ENCODE measurements around the gene LEFTY1. TPM values are rescaled to one million over a fixed set of nuclear protein-coding genes. Genes with fewer than 3 reads are reported as not detected.
A peak's percentile ranks its signal among the peaks of the same experiment; 100 is the strongest.

The LEFTY1 gene
- total and polyA plus RNA-seq, 2 experiments from 2014 or later: 0.83 TPM; not detected in 1

DNA sequence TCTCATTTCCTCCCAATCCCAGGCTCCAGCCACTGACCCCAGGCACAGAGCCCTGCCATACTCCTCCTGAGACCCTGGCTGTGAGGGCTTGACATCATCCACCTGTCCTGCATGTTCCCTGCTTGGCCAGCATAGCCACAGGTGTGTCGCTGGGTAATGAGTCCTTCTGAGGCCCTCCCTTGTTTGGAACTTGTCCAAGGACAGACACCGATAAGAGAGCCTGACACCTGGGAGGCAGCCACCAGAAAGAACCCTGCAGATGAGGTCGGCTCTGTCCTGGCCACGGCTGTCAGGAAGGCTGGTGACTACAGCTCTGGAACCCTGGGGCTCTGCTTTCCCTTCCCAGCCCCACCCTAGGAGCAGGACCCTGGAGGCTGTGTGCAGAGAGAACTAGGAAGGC lies 41.3 kb downstream of the LEFTY1 start:
- TF ChIP-seq, protein P1, sequence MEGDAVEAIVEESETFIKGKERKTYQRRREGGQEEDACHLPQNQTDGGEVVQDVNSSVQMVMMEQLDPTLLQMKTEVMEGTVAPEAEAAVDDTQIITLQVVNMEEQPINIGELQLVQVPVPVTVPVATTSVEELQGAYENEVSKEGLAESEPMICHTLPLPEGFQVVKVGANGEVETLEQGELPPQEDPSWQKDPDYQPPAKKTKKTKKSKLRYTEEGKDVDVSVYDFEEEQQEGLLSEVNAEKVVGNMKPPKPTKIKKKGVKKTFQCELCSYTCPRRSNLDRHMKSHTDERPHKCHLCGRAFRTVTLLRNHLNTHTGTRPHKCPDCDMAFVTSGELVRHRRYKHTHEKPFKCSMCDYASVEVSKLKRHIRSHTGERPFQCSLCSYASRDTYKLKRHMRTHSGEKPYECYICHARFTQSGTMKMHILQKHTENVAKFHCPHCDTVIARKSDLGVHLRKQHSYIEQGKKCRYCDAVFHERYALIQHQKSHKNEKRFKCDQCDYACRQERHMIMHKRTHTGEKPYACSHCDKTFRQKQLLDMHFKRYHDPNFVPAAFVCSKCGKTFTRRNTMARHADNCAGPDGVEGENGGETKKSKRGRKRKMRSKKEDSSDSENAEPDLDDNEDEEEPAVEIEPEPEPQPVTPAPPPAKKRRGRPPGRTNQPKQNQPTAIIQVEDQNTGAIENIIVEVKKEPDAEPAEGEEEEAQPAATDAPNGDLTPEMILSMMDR (IDR thresholded peaks at IDR 0.05; ENCODE audit: low read depth, low read length): no peak

DNA sequence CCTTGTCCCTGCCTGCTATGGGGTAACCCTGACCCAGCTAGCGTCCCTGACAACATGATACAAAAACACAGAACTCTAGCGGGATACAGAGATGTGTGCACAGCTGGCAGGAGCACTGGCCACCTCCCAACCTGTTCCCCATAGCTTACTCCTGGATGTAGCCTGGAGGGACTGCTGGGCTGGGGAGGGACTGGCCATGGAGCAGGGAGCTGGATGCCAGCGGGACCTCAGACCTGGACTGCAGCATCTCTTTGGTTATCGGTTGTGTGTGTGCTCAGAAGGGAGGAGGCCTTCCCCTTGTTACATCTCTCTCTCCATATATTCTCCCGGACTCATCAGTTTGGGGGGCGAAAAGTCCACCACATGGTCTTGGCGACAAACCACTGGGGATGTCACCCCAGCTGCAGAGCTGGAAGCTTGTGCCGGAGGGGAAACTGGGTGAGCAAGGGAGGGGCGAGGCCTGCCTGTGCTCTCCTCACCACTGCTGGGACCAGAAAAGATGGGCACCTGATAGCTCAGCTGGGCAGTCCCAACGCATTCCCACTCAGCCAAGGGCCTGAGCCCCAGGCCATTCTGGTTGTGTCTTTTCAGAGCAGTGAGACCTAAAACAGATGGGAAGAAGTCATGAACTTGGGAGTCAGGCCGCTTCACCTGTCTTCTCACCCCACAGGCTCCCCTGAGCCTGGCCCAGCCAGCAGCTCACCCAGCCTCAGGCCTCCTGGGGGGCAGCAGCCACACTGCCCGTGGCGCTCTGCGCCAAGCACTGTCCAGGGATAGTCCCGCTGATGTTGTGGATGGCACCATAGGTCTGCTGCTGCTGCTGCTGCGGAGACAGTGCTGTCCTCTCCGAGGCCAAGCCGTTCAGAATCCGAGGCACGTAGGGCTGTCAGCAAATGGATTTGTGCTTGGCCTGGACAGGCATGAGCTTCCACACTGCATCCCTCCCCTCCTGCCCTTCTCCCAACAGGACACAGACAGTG lies 42.3 kb downstream of the LEFTY1 start:
- Histone ChIP-seq H3K9me3 (ENCODE audit: low read depth) (no peaks in the 10 kb centered on the region), H3K27me3 (no peaks in the 10 kb centered on the region), H3K36me3 (peaks cover 3% of the 10 kb centered on the region), H3K27ac (no peak overlapping the region), H3K4me1 (ENCODE audit: low read depth) (no peaks in the 10 kb centered on the region), H3K4me3 (no peak overlapping the region)
- TF ChIP-seq, protein P1 (IDR thresholded peaks at IDR 0.05; ENCODE audit: low read depth, low read length): no peak
- DNase-seq (ENCODE audit: low read depth in 1 of 2, low spot score in 1 of 2): no peak

More for the DNA sequence above, 41.3 kb downstream of the LEFTY1 start:
- Histone ChIP-seq H3K36me3 (peaks cover 8% of the 10 kb centered on the region), H3K27ac (no peak overlapping the region), H3K9me3 (ENCODE audit: low read depth) (no peaks in the 10 kb centered on the region), H3K27me3 (no peaks in the 10 kb centered on the region), H3K4me3 (no peak overlapping the region), H3K4me1 (ENCODE audit: low read depth) (no peaks in the 10 kb centered on the region)
- DNase-seq (ENCODE audit: low read depth in 1 of 2, low spot score in 1 of 2): no peak

DNA sequence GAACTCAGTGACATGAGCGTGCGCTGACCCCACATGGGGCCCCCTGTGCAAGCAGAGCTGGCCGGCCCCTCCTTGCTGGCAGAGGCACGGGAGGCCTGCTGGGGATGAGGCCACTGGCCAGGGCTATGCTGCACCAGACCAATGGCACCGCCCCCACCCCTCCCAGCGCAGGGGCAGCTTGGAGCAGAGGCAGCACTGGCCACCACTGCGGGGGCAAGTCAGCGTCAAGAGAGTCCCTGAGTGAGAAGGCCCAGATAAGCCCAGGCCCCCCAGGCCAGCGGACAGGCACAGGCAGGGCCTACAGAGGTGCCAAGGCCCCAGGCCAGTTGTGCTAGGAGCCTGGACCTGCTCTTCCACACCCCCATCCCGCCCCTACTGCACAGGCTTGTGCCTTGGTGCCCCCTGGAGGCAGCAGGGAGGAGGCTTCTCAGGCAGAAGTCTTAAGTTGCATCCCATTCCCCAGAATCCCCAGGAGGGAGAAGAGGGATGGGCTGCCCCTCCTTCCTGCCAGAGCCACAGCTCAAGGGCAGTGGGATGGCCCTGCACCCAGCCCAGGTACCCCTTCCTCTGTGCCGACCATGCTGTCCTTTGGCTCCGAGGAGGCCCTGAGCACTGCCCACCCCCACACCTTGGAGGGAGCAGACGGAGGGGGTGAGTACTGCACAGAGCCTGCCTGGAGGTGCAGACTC lies 43.2 kb downstream of the LEFTY1 start:
- no peak overlapping the region for H3K4me3 ChIP-seq
- no peak overlapping the region for H3K27ac ChIP-seq
- DNase-seq (ENCODE audit: low read depth in 1 of 2, low spot score in 1 of 2): peak; percentile 77 to 92
- peaks cover 3% of the 10 kb centered on the region for H3K36me3 ChIP-seq
- TF ChIP-seq, protein P1 (IDR thresholded peaks at IDR 0.05; ENCODE audit: low read depth, low read length): peak; percentile 85
- no peaks in the 10 kb centered on the region for H3K4me1 ChIP-seq (ENCODE audit: low read depth)
- no peaks in the 10 kb centered on the region for H3K9me3 ChIP-seq (ENCODE audit: low read depth)
- H3K27me3 ChIP-seq: no peaks in the 10 kb centered on the region

DNA sequence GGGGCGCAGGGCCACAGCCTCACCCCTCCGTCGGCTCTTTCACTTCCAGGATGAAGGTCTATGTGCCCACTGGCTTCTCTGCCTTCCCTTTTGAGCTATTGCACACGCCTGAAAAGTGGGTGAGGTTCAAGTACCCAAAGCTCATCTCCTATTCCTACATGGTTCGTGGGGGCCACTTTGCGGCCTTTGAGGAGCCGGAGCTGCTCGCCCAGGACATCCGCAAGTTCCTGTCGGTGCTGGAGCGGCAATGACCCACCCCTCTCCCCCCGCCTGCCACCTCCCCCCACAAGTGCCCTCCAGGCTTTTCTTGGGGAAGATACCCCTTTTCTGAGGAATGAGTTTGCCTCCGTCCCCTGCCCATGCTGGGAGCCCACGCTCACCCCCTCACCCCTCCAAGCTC lies 43.8 kb downstream of the LEFTY1 start:
- no peak overlapping the region for H3K4me3 ChIP-seq
- peaks cover 3% of the 10 kb centered on the region for H3K36me3 ChIP-seq
- H3K4me1 ChIP-seq (ENCODE audit: low read depth): no peaks in the 10 kb centered on the region
- TF ChIP-seq, protein P1 (IDR thresholded peaks at IDR 0.05; ENCODE audit: low read depth, low read length): no peak
- no peaks in the 10 kb centered on the region for H3K9me3 ChIP-seq (ENCODE audit: low read depth)
- H3K27me3 ChIP-seq: no peaks in the 10 kb centered on the region
- no peak for DNase-seq (ENCODE audit: low read depth in 1 of 2, low spot score in 1 of 2)
- no peak overlapping the region for H3K27ac ChIP-seq

DNA sequence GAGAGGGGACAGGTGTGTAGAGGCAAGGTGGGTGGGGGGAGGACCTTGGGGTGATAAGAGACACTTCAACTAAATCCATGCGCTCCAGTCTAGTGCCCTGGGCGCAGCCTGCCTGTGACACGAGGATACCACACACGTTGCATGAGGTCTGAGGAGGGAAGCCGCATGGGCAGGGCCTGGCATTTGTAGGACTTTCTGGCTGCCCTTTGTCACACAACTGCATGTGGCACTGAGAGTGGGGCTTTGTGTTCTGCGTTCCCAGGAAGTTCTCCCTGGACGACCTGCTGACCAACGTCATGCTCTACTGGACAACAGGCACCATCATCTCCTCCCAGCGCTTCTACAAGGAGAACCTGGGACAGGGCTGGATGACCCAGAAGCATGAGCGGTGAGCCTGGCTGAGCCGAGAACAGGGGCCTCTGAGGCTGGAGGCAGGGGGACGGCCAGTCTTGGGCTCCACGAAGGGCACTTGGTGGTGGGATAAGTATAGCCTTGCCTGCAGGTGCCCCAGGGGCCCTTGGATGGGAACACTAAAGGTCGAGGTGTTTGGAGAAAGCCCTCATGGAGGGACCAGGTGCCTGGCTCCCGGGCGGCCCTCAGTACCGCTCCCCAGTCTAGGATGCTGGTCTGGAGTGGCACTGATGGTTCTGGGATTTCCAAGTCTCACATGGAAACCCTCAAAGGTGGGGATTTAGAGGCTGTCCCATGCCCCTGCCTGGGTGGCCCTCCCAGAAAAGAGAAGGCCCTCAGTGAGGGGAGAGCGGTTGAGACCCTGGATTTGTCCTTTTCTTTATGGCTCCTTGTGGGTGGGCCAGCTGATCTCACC lies 44.5 kb downstream of the LEFTY1 start:
- Histone ChIP-seq H3K4me3 (no peak overlapping the region), H3K27ac (peak overlapping the region; percentile 23), H3K9me3 (ENCODE audit: low read depth) (no peaks in the 10 kb centered on the region), H3K4me1 (ENCODE audit: low read depth) (no peaks in the 10 kb centered on the region), H3K27me3 (no peaks in the 10 kb centered on the region), H3K36me3 (peaks cover 3% of the 10 kb centered on the region)
- no peak for DNase-seq (ENCODE audit: low read depth in 1 of 2, low spot score in 1 of 2)
- TF ChIP-seq, protein P1 (IDR thresholded peaks at IDR 0.05; ENCODE audit: low read depth, low read length): no peak
